OCI-LY7 (cell line): ENCODE measurements around the gene IFNGR2. TPM values are rescaled to one million over a fixed set of nuclear protein-coding genes. Genes with fewer than 3 reads are reported as not detected.

Experiments
- BruUV-seq: library from RNA; stranded (reverse); fragments of 400-500 nt; replicated peaks from 2 replicates; lab custom pipeline; 2021; lab: Mats Ljungman, UMichigan
- CTCF ChIA-PET: fragments of 300-600 bp; sonication (Branson Sonifier 250); formaldehyde crosslinking; loops from one replicate; lab custom pipeline; 2022; ENCODE audit warnings: antibody characterized with exemption; ENCODE audit not compliant: unreplicated experiment; lab: Charles Lee
- POLR2A ChIA-PET: fragments of 300-600 bp; sonication (Branson Sonifier 250); formaldehyde crosslinking; loops from one replicate; lab custom pipeline; 2022; ENCODE audit warnings: antibody characterized with exemption; lab: Charles Lee
- DNase-seq: peaks from one replicate; pipeline ENCODE4 v3.0.0-alpha.2; 2015; ENCODE audit warnings: low spot score
- H2AFZ ChIP-seq: fragments of 200-600 bp; sonication (generic), shearing (Covaris generic); 2 replicates; pipeline ENCODE4 v1.6.1; 2014; ENCODE audit warnings: mild to moderate bottlenecking, antibody characterized with exemption, low read length, moderate library complexity
- H3K27ac ChIP-seq: fragments of 200-600 bp; sonication (generic); 2 replicates; pipeline ENCODE4 v1.5.1; 2014; ENCODE audit warnings: mixed run types, low read depth, mild to moderate bottlenecking, moderate library complexity, low read length, inconsistent platforms; ENCODE audit not compliant: poor library complexity, severe bottlenecking
- H3K36me3 ChIP-seq: fragments of 200-600 bp; sonication (generic); 2 replicates; pipeline ENCODE4 v1.6.1; 2014; ENCODE audit warnings: mild to moderate bottlenecking, antibody characterized with exemption, low read length, moderate library complexity, mixed read lengths; ENCODE audit not compliant: insufficient read depth
- H3K4me1 ChIP-seq: fragments of 200-600 bp; sonication (generic); 2 replicates; pipeline ENCODE4 v1.5.1; 2014; ENCODE audit warnings: mild to moderate bottlenecking, low read length; ENCODE audit not compliant: insufficient read depth, poor library complexity, severe bottlenecking
- H3K4me2 ChIP-seq: fragments of 200-600 bp; sonication (generic); 2 replicates; pipeline ENCODE4 v1.6.1; 2014; ENCODE audit warnings: mild to moderate bottlenecking, low read length
- H3K4me3 ChIP-seq: fragments of 200-600 bp; sonication (generic); 2 replicates; pipeline ENCODE4 v1.5.1; 2014; ENCODE audit warnings: mild to moderate bottlenecking, low read depth, low read length; ENCODE audit not compliant: poor library complexity, severe bottlenecking
- H3K79me2 ChIP-seq: fragments of 200-600 bp; sonication (generic); 2 replicates; pipeline ENCODE4 v1.6.1; 2016; ENCODE audit warnings: low read depth, mild to moderate bottlenecking, low read length, moderate library complexity, mixed read lengths; ENCODE audit not compliant: insufficient read depth
- H3K9me2 ChIP-seq: fragments of 200-600 bp; sonication (generic); 2 replicates; pipeline ENCODE4 v1.6.1; 2016; ENCODE audit warnings: mild to moderate bottlenecking, low read length, mixed read lengths; ENCODE audit not compliant: insufficient read depth
- H3K9me3 ChIP-seq: fragments of 200-600 bp; sonication (generic); 2 replicates; pipeline ENCODE4 v1.6.1; 2014; ENCODE audit warnings: mild to moderate bottlenecking, mixed run types, low read length, mixed read lengths
- H4K20me1 ChIP-seq: fragments of 200-600 bp; sonication (generic); 2 replicates; pipeline ENCODE4 v1.6.1; 2014; ENCODE audit warnings: mild to moderate bottlenecking, antibody characterized with exemption, low read length, moderate library complexity, mixed read lengths; ENCODE audit not compliant: insufficient read depth
- EZH2phosphoT487 ChIP-seq: fragments of 200-600 bp; sonication (generic); IDR thresholded peaks from 2 replicates; pipeline ENCODE4 v1.6.1; 2018; ENCODE audit warnings: low read depth, borderline replicate concordance, mild to moderate bottlenecking, mixed run types, antibody characterized with exemption, low read length, moderate library complexity, mixed read lengths
- intact Hi-C: fragments of 100-400 bp; cut with micrococcal nuclease; formaldehyde crosslinking; loops from one replicate; pipeline ENCODE4 v1.10.0; 2022; ENCODE audit not compliant: unreplicated experiment
- total RNA-seq, 2 experiments: library from RNA; depleted of rRNA in 1 of 2; stranded (reverse); fragments of >200 nt in 1 of 2; shearing (Covaris generic) in 1 of 2; gene quantifications; 2 replicates each; pipeline ENCODE4 v1.2.3, GENCODE V29; 2014 to 2022
- TF ChIP-seq, protein P1 (sequence below): fragments of 200-600 bp; sonication (generic); conservative IDR thresholded peaks from 2 replicates; pipeline ENCODE4 v1.5.1; 2014; ENCODE audit warnings: mild to moderate bottlenecking, antibody characterized with exemption, low read length, moderate library complexity, mixed read lengths

The IFNGR2 gene
- total RNA-seq, 2 experiments from 2014 or later: 70.2 to 86.9 TPM

DNA sequence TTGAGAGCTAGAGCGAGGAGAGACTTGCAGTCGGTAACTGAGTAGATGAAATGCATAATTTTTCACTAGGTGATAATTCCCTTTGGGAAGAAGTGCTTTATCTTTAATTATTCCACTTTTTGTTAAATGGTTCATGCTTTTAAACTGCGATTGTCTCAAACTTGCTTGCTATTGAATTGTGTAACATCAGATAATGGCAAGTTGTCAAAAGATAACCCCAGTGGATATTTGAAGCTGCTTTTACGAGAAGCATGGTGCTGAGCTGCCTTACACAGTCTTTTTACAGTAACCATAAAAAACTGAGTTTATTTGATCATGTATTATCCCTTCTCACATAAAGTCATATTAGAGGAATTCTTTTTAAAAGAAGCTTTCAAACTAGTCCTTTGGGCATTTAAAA lies 46.4 kb downstream of the IFNGR2 start:
- Histone ChIP-seq H4K20me1 (no peaks in the 10 kb centered on the region), H3K4me2 (no peak overlapping the region), H3K4me3 (no peak overlapping the region), H3K4me1 (peaks cover 9% of the 10 kb centered on the region), H2AFZ (no peak overlapping the region), H3K9me3 (no peaks in the 10 kb centered on the region), H3K27ac (no peak overlapping the region), H3K79me2 (no peaks in the 10 kb centered on the region), H3K36me3 (peaks cover 4% of the 10 kb centered on the region; the same call in 1 of the 2 replicates), H3K9me2 (no peaks in the 10 kb centered on the region)
- ChIA-PET CTCF (no interaction called here), POLR2A (interaction anchor here (0.8 to 1.4 kb wide), 4 partner anchors 9 to 235 kb away, joined by 3 to 5 read pairs (median 3); no protein-coding TSS in a partner anchor)
- intact Hi-C loops: loop anchor here (10.0 kb wide), 3 partner anchors 155 to 615 kb away; no protein-coding TSS in a partner anchor
- no peak for DNase-seq
- TSS peak; percentile 62 for BruUV-seq
- no peak for TF ChIP-seq EZH2phosphoT487
- TF ChIP-seq, protein P1, sequence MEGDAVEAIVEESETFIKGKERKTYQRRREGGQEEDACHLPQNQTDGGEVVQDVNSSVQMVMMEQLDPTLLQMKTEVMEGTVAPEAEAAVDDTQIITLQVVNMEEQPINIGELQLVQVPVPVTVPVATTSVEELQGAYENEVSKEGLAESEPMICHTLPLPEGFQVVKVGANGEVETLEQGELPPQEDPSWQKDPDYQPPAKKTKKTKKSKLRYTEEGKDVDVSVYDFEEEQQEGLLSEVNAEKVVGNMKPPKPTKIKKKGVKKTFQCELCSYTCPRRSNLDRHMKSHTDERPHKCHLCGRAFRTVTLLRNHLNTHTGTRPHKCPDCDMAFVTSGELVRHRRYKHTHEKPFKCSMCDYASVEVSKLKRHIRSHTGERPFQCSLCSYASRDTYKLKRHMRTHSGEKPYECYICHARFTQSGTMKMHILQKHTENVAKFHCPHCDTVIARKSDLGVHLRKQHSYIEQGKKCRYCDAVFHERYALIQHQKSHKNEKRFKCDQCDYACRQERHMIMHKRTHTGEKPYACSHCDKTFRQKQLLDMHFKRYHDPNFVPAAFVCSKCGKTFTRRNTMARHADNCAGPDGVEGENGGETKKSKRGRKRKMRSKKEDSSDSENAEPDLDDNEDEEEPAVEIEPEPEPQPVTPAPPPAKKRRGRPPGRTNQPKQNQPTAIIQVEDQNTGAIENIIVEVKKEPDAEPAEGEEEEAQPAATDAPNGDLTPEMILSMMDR: no peak

DNA sequence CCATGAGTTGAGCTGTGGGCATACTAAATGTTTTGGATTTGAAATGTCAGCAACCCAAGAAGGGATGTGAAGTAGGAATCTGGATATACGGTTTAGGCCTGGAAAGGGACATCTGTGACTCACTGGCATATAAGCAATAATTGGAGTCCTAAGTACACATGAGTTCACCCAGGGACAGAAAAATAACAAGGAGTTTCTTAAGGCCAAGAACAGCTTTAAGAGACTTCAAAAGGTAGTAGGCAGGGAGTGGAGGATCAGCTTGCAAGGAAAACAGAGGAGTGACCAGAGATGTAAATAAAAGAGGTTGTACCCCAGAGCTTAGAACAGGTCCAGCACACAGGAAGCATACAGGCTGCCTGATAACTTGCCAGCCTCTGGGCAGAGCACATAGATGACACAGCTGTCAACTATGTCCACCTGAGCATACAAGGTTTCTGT lies 48.4 kb downstream of the IFNGR2 start:
- POLR2A ChIA-PET: interaction anchor here (0.6 kb wide), 2 partner anchors 148 to 192 kb away, joined by 3 to 4 read pairs; no protein-coding TSS in a partner anchor
- no peak for TF ChIP-seq EZH2phosphoT487
- TF ChIP-seq, protein P1: no peak
- Histone ChIP-seq H4K20me1 (no peaks in the 10 kb centered on the region), H3K9me2 (no peaks in the 10 kb centered on the region), H3K9me3 (no peaks in the 10 kb centered on the region), H3K4me3 (no peak overlapping the region), H3K4me2 (no peak overlapping the region), H2AFZ (no peak overlapping the region), H3K4me1 (no peaks in the 10 kb centered on the region), H3K36me3 (peaks cover 12% of the 10 kb centered on the region), H3K27ac (no peak overlapping the region), H3K79me2 (no peaks in the 10 kb centered on the region)
- CTCF ChIA-PET: no interaction called here
- intact Hi-C loops: no loop called here
- BruUV-seq: no TSS peak
- no peak for DNase-seq

DNA sequence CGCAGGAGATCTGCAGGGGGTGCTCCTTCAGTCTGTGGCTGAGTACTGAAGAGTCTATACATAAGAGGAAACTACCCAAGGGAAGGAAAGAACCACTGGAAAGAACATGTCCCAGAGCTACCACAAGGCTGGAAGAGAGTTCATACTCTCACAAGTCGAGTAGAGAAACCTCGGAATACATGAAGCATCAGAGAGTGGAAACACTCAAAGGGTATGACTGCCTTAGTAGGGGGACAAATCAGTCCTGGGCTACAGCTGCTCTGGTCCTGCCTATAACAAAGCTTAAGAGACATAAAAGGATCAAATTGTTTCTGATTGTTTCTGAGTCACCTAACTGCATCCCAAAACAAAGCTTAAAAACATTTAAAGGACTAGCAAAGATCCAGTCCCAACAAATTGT lies 49.1 kb downstream of the IFNGR2 start:
- no peak for DNase-seq
- no TSS peak for BruUV-seq
- Histone ChIP-seq H3K9me3 (no peaks in the 10 kb centered on the region), H3K79me2 (no peaks in the 10 kb centered on the region), H3K27ac (no peak overlapping the region), H2AFZ (no peak overlapping the region), H3K36me3 (peaks cover 12% of the 10 kb centered on the region), H3K4me1 (no peaks in the 10 kb centered on the region), H3K4me3 (no peak overlapping the region), H4K20me1 (no peaks in the 10 kb centered on the region), H3K9me2 (no peaks in the 10 kb centered on the region), H3K4me2 (no peak overlapping the region)
- no peak for TF ChIP-seq EZH2phosphoT487
- TF ChIP-seq, protein P1: no peak
- POLR2A ChIA-PET: interaction anchor here (0.6 to 0.9 kb wide), 2 partner anchors 255 to 770 kb away, joined by 3 read pairs; no protein-coding TSS in a partner anchor
- CTCF ChIA-PET: no interaction called here
- intact Hi-C loops: no loop called here
